ENCODE data around the gene BRIX1. TPM values are rescaled to one million over a fixed set of nuclear protein-coding genes. Genes with fewer than 3 reads are reported as not detected.

The BRIX1 gene
- total RNA-seq, 1 experiment from 2014 or later: 77.0 TPM

GRCh38 chr5:34870382-34870781, 45.1 kb upstream of the BRIX1 start:
- no peaks in the 10 kb centered on the region for H3K36me3 Mint-ChIP-seq (ENCODE audit: insufficient read depth in 1 of 3, low read depth in 3 of 3)
- no peak overlapping the region for H3K9ac ChIP-seq (ENCODE audit: extremely low read depth, insufficient read length, low read length)
- H2BK20ac ChIP-seq (ENCODE audit: low read depth, low read length, poor library complexity, severe bottlenecking): no peak overlapping the region
- H2BK15ac ChIP-seq (ENCODE audit: low read depth, low read length): no peak overlapping the region
- H3K4ac ChIP-seq (ENCODE audit: low read depth, low read length): no peak overlapping the region
- no peak overlapping the region for H3K27ac ChIP-seq (ENCODE audit: insufficient read length, low read depth, low read length)
- peaks cover 0 to 3% of the 10 kb centered on the region in 2 experiments; a peak in 1 of 5 replicates for H3K9me3 Mint-ChIP-seq
- no peaks in the 10 kb centered on the region for H4K20me1 ChIP-seq (ENCODE audit: control insufficient read depth, insufficient read depth, insufficient read length)
- no peak overlapping the region for H2BK120ac ChIP-seq (ENCODE audit: low read depth, low read length, poor library complexity, severe bottlenecking)
- no peaks in the 10 kb centered on the region for H3K79me1 ChIP-seq (ENCODE audit: insufficient read depth, low read depth, low read length, poor library complexity, severe bottlenecking)
- H3K23ac ChIP-seq (ENCODE audit: insufficient read length, low read depth, low read length): no peak overlapping the region
- DNase-seq: no peak
- no peak overlapping the region for H4K8ac ChIP-seq (replicated peaks; ENCODE audit: insufficient read length, low read depth, low read length)
- H3K4me3 Mint-ChIP-seq: no peak overlapping the region
- H3K14ac ChIP-seq (ENCODE audit: insufficient read depth, low read length): no peak overlapping the region
- H3K4me2 ChIP-seq (ENCODE audit: insufficient read depth, insufficient read length, low read length): no peak overlapping the region
- H2AFZ ChIP-seq (ENCODE audit: low read length): no peak overlapping the region
- H3K56ac ChIP-seq (ENCODE audit: insufficient read length, low read depth, low read length): no peak overlapping the region
- no peak overlapping the region for H3T11ph ChIP-seq (ENCODE audit: low read length)
- no CpG with 5 or more reads among the region's 2 CpGs for WGBS (ENCODE audit: extremely low coverage, insufficient read length, low lambda C conversion rate)
- H3K27me3 ChIP-seq (ENCODE audit: insufficient read depth, low read length): no peaks in the 10 kb centered on the region
- H3K4me1 ChIP-seq (ENCODE audit: insufficient read depth, low read length): no peaks in the 10 kb centered on the region; the same call in 1 of the 2 replicates
- no peak overlapping the region for H4K5ac ChIP-seq (ENCODE audit: insufficient read length, low read depth, low read length)
- H3K27ac Mint-ChIP-seq: no peak overlapping the region
- H2AK5ac ChIP-seq (ENCODE audit: insufficient read length, low read length): no peak overlapping the region
- H3K23me2 ChIP-seq (ENCODE audit: insufficient read length, low read depth, low read length, poor library complexity, severe bottlenecking): no peaks in the 10 kb centered on the region
- H3K4me1 Mint-ChIP-seq: peaks cover 8 to 9% of the 10 kb centered on the region in 2 experiments
- H3K9me3 ChIP-seq (ENCODE audit: control insufficient read depth, low read depth, low read length): no peaks in the 10 kb centered on the region
- no peak overlapping the region for H4K91ac ChIP-seq (ENCODE audit: insufficient read length, low read depth, low read length)
- H3K27me3 Mint-ChIP-seq (ENCODE audit: low read depth): no peaks in the 10 kb centered on the region
- H2BK5ac ChIP-seq (ENCODE audit: insufficient read length, low read length): no peak overlapping the region
- no peak overlapping the region for H2BK12ac ChIP-seq (ENCODE audit: insufficient read length, low read depth, low read length)
- TF ChIP-seq CTCF (conservative IDR thresholded peaks at IDR 0.05): no peak
- H3K18ac ChIP-seq (ENCODE audit: insufficient read length, low read depth, low read length): no peak overlapping the region
- no peaks in the 10 kb centered on the region for H3K79me2 ChIP-seq (ENCODE audit: insufficient read depth, low read length)
